Endodermal cell (in vitro differentiated cells): ENCODE measurements around the gene CDS2. TPM values are rescaled to one million over a fixed set of nuclear protein-coding genes. Genes with fewer than 3 reads are reported as not detected.
A peak's percentile ranks its signal among the peaks of the same experiment; 100 is the strongest.

ENCODE experiments used
- DNase-seq: peaks from one replicate; pipeline ENCODE4 v3.0.0-alpha.2; 2017
- H3K27ac ChIP-seq: 2 replicates; pipeline ENCODE4 v1.5.1; 2013; ENCODE audit warnings: mild to moderate bottlenecking, low read depth, low read length, moderate library complexity
- H3K27me3 ChIP-seq: 2 replicates; pipeline ENCODE4 v1.6.1; 2013; ENCODE audit warnings: mild to moderate bottlenecking, low read length, moderate library complexity; ENCODE audit not compliant: insufficient read depth, control insufficient read depth, poor library complexity, severe bottlenecking
- H3K36me3 ChIP-seq: 2 replicates; pipeline ENCODE4 v1.7.0; 2013; ENCODE audit warnings: mild to moderate bottlenecking, low read length, moderate library complexity; ENCODE audit not compliant: control insufficient read depth, insufficient read depth
- H3K4me1 ChIP-seq: one replicate; pipeline ENCODE4 v1.7.0; 2013; ENCODE audit warnings: low read length; ENCODE audit not compliant: control insufficient read depth, insufficient read depth
- H3K4me3 ChIP-seq: 2 replicates; pipeline ENCODE4 v1.5.1; 2013; ENCODE audit warnings: mild to moderate bottlenecking, low read length, moderate library complexity
- H3K9ac ChIP-seq: 2 replicates; pipeline ENCODE4 v1.6.1; 2013; ENCODE audit warnings: mild to moderate bottlenecking, low read length, moderate library complexity; ENCODE audit not compliant: poor library complexity, severe bottlenecking; ENCODE audit errors: extremely low read depth
- H3K9me3 ChIP-seq: 2 replicates; pipeline ENCODE4 v1.6.1; 2013; ENCODE audit warnings: mild to moderate bottlenecking, low read length, moderate library complexity; ENCODE audit not compliant: control insufficient read depth
- H3K27ac Mint-ChIP-seq: 2 replicates; pipeline ENCODE4 v1.8.0; 2020; ENCODE audit warnings: mixed read lengths
- H3K27me3 Mint-ChIP-seq: 2 replicates; pipeline ENCODE4 v1.8.0; 2021; ENCODE audit warnings: mild to moderate bottlenecking, mixed read lengths; ENCODE audit not compliant: insufficient read depth
- H3K36me3 Mint-ChIP-seq: 2 replicates; pipeline ENCODE4 v1.8.0; 2020; ENCODE audit warnings: low read depth, mixed read lengths
- H3K4me1 Mint-ChIP-seq: 2 replicates; pipeline ENCODE4 v1.8.0; 2020; ENCODE audit warnings: mixed read lengths
- H3K4me3 Mint-ChIP-seq: 2 replicates; pipeline ENCODE4 v1.8.0; 2020; ENCODE audit warnings: mild to moderate bottlenecking, moderate library complexity, mixed read lengths
- H3K9me3 Mint-ChIP-seq: 2 replicates; pipeline ENCODE4 v1.8.0; 2020; ENCODE audit warnings: mild to moderate bottlenecking, mixed read lengths
- WGBS, 2 experiments: methylation state at CpG; one replicate each; pipeline versions ENCODE4 v1.1.5 to v1.1.7; 2013; ENCODE audit warnings: missing lambda C conversion rate in 2 of 2, mixed read lengths in 1 of 2; ENCODE audit not compliant: insufficient coverage in 1 of 2, insufficient read length in 1 of 2; 5-methylcytosine and 5-hydroxymethylcytosine counted together
- total RNA-seq, 2 donors: library from RNA; stranded (reverse); fragmentation: NEBNext Ultra II Directional in 1 of 2; extraction: Animal tissue kit (Norgen Biotek cat#: 25700) in 1 of 2; gene quantifications; 2 replicates in 1 of 2; 3 replicates in 1 of 2; pipeline ENCODE4 v1.2.1, GENCODE V29; 2021
- TF ChIP-seq, protein P1 (sequence below): fragments of 200-600 bp; sonication (generic); conservative IDR thresholded peaks from 2 replicates; pipeline ENCODE4 v1.5.0; 2021; ENCODE audit warnings: antibody characterized with exemption, mild to moderate bottlenecking

CDS2 gene
- total RNA-seq, 2 donors from 2014 or later, result 66.8 to 77.1 TPM

DNA sequence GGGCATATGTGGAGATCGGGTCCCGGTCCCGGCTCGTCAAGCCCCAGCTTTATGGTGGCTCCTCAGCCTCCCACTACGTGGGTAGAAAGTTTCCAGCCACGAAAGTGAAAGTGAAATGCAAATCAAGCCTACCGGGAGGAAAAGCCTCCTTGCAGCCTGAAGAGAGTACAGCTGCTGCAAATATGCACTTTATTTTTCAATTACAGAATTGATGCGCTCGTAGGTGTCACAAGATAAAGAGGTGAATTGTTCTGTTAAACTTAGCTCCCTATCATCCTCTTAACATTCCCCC, 6.7 kb upstream of the CDS2 start:
- H3K36me3 Mint-ChIP-seq, result peaks cover 38% of the 10 kb centered on the region
- TF ChIP-seq, protein P1, sequence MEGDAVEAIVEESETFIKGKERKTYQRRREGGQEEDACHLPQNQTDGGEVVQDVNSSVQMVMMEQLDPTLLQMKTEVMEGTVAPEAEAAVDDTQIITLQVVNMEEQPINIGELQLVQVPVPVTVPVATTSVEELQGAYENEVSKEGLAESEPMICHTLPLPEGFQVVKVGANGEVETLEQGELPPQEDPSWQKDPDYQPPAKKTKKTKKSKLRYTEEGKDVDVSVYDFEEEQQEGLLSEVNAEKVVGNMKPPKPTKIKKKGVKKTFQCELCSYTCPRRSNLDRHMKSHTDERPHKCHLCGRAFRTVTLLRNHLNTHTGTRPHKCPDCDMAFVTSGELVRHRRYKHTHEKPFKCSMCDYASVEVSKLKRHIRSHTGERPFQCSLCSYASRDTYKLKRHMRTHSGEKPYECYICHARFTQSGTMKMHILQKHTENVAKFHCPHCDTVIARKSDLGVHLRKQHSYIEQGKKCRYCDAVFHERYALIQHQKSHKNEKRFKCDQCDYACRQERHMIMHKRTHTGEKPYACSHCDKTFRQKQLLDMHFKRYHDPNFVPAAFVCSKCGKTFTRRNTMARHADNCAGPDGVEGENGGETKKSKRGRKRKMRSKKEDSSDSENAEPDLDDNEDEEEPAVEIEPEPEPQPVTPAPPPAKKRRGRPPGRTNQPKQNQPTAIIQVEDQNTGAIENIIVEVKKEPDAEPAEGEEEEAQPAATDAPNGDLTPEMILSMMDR, result no peak
- H3K27me3 Mint-ChIP-seq, result no peaks in the 10 kb centered on the region
- H3K27ac ChIP-seq, result peak overlapping the region; percentile 72
- H3K4me3 ChIP-seq, result peak overlapping the region; percentile 100
- H3K4me1 Mint-ChIP-seq, result peaks cover 9% of the 10 kb centered on the region
- H3K27ac Mint-ChIP-seq, result peak overlapping the region; percentile 98
- H3K36me3 ChIP-seq, result peaks cover 35% of the 10 kb centered on the region
- no peaks in the 10 kb centered on the region for H3K4me1 ChIP-seq
- peak overlapping the region; percentile 92 for H3K4me3 Mint-ChIP-seq
- H3K27me3 ChIP-seq, result no peaks in the 10 kb centered on the region
- WGBS, 2 experiments, result 11 to 30% methylated on average over 4 to 9 of the region's 9 CpGs
- H3K9ac ChIP-seq, result peak overlapping the region; percentile 34
- no peak for DNase-seq
- H3K9me3 ChIP-seq, result no peaks in the 10 kb centered on the region
- H3K9me3 Mint-ChIP-seq, result no peaks in the 10 kb centered on the region

DNA sequence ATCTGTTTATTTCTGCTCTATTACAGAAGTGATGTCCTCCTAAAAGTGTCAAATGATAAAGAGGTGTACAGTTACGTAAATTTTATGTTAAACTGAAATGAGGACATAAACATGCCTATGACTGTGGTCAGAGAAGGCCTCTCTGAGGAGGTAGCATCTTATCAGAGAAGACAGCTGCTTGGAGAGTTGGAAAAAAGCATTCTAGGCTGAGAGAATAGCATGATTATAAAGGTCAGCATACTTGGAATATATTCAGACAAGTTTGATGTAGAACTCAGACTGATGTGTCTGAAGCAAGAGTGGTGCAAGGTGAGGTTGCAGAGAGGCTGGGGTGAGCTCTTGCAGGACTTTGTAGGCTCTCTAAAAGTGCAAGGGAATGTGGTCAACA, 3.9 kb upstream of the CDS2 start:
- 80 to 94% methylated on average over 1 of the region's 1 CpG for WGBS, 2 experiments
- no peak overlapping the region for H3K27ac Mint-ChIP-seq
- H3K27me3 ChIP-seq, result no peaks in the 10 kb centered on the region
- DNase-seq, result no peak
- peaks cover 7% of the 10 kb centered on the region for H3K4me1 Mint-ChIP-seq
- no peak overlapping the region for H3K27ac ChIP-seq
- no peaks in the 10 kb centered on the region for H3K27me3 Mint-ChIP-seq
- no peaks in the 10 kb centered on the region for H3K9me3 Mint-ChIP-seq
- H3K4me3 ChIP-seq, result no peak overlapping the region
- TF ChIP-seq, protein P1, result no peak
- no peaks in the 10 kb centered on the region for H3K4me1 ChIP-seq
- no peak overlapping the region for H3K4me3 Mint-ChIP-seq
- no peak overlapping the region for H3K9ac ChIP-seq
- peaks cover 12% of the 10 kb centered on the region for H3K36me3 Mint-ChIP-seq
- H3K9me3 ChIP-seq, result no peaks in the 10 kb centered on the region
- H3K36me3 ChIP-seq, result peaks cover 7% of the 10 kb centered on the region

DNA sequence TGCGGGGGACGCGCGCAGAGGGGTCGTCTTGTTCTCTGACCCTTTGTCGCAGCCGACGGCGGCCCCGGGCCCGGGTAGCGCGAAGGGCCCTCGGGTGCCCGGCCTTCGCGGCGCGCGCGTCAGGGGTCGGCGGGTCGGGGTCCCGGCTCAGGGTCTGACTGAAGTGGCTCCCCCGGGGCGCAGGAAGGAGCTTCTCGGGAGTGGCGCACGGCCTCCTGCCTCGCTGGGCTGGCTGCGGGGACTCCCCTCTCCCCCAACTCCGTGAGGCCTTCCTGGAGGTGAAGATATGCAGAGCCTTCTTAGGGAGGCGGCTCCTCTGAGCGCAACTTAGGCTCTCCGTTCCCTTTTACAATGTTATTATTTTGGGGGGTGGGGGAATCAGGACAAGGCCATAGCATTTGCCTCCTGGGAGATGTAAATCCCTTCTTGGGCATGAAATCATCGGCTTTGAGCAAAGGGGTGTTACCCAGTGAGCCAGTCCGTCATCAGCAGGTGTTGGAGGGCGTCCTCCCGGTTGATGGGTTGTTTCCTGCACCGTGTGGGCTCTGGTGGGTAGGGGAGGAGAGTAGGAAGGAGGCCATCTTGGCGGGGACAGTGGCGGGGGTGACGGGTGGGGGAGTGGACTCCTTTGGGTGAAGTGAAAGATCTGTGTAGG, 523 bp downstream of the CDS2 start:
- Mint-ChIP-seq H3K27ac (peak overlapping the region; percentile 97), H3K9me3 (no peaks in the 10 kb centered on the region), H3K36me3 (peaks cover 10% of the 10 kb centered on the region), H3K4me1 (peaks cover 13% of the 10 kb centered on the region), H3K4me3 (peak overlapping the region; percentile 94), H3K27me3 (no peaks in the 10 kb centered on the region)
- DNase-seq, result peak; percentile 82
- Histone ChIP-seq H3K27ac (peak overlapping the region; percentile 79), H3K9ac (peak overlapping the region; percentile 93), H3K27me3 (no peaks in the 10 kb centered on the region), H3K36me3 (peaks cover 4% of the 10 kb centered on the region), H3K4me3 (peak overlapping the region; percentile 96), H3K4me1 (no peaks in the 10 kb centered on the region), H3K9me3 (no peaks in the 10 kb centered on the region)
- TF ChIP-seq, protein P1, result no peak
- 0% methylated on average over 43 of the region's 44 CpGs; no CpG with 5 or more reads in 1 of the 2 experiments for WGBS, 2 experiments
